ENCODE measurements around the gene TST. TPM values are rescaled to one million over a fixed set of nuclear protein-coding genes. Genes with fewer than 3 reads are reported as not detected.

The TST gene
- total RNA-seq: 10 to 100 TPM; 27.0 to 44.8 (median 38.6) TPM

DNA sequence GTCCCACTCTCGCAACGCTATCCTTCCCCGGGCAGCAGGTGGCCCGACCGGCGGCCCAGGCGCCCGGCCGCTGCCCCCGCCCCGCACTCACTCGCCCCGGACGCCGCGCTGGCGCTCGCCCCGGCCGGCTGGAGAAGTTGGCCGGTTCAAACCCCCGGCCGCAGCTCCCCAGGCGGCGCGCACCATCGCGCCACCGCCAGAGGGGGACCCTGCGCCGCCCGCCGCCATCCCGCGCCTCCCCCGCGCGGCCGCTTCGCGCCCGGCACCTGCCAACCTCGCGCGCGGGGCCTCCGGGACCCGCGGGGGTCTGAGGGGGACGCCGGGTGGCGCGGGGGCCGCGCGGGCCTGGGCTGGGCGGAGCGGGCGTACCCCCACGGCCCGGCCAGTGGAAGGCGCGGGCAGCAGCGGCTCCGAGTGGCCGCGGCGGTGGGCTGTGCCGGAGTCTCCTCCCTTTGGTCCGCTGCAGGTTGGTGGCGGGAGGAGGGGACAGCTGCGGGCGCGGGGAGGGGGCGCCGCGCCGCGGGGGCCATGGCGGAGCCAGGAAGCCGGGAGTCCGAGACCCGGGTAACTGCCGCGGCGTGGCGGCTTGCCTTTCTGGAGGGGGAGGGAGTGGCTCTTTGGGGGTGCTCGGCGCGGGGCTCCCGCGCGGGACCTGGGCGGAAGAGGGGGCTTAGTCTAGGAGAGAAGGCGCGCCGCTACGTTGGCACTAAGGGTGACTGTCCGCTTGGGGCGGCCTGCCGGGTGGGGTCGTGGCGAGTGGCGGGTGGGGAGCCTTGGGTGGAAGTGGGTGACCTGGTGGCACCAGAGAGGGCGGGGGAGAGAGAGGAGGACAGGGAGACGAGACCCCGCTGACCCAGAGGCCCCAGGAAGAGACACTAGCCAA lies at the start of gene TST, which contains the start of gene MPST:
Gene TST, minus strand, starts transcription at position 139 of the 883 bp plus-strand sequence. CDS start 715 bp downstream, outside the sequence.
Gene MPST, plus strand, starts transcription at position 434 of the 883 bp plus-strand sequence. Its CDS starts 95 bp downstream, at position 529.
- peaks cover 64 to 82% (median 72%) of the 10 kb centered on the region in 4 donors for H3K4me1 ChIP-seq
- TF ChIP-seq EP300 (IDR thresholded peaks at IDR 0.05) (no peak), POLR2A (IDR thresholded peaks at IDR 0.05; ENCODE audit: low read depth) (no peak), POLR2AphosphoS5 (IDR thresholded peaks at IDR 0.05) (peak in 1 of 2 donors; percentile 73)
- TF ChIP-seq, protein P1, sequence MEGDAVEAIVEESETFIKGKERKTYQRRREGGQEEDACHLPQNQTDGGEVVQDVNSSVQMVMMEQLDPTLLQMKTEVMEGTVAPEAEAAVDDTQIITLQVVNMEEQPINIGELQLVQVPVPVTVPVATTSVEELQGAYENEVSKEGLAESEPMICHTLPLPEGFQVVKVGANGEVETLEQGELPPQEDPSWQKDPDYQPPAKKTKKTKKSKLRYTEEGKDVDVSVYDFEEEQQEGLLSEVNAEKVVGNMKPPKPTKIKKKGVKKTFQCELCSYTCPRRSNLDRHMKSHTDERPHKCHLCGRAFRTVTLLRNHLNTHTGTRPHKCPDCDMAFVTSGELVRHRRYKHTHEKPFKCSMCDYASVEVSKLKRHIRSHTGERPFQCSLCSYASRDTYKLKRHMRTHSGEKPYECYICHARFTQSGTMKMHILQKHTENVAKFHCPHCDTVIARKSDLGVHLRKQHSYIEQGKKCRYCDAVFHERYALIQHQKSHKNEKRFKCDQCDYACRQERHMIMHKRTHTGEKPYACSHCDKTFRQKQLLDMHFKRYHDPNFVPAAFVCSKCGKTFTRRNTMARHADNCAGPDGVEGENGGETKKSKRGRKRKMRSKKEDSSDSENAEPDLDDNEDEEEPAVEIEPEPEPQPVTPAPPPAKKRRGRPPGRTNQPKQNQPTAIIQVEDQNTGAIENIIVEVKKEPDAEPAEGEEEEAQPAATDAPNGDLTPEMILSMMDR (IDR thresholded peaks at IDR 0.05): peak in 2 of 3 experiments; percentile 45 to 58
- no peaks in the 10 kb centered on the region for H3K27me3 ChIP-seq
- WGBS: 0% methylated on average over 47 of the region's 107 CpGs
- DNase-seq (ENCODE audit: extremely low spot score): no peak
- H3K36me3 ChIP-seq: peaks cover 4 to 35% (median 14%) of the 10 kb centered on the region in 4 donors
- intact Hi-C loops (cut with DNase I): no loop called here
- peak within 1 kb of the TSS; percentile 86 to 98 (median 92) for H3K4me3 ChIP-seq
- no peaks in the 10 kb centered on the region for H3K9me3 ChIP-seq
- peak within 1 kb of the TSS; percentile 89 to 97 (median 94) for H3K27ac ChIP-seq (replicated peaks in 1 of 4)

DNA sequence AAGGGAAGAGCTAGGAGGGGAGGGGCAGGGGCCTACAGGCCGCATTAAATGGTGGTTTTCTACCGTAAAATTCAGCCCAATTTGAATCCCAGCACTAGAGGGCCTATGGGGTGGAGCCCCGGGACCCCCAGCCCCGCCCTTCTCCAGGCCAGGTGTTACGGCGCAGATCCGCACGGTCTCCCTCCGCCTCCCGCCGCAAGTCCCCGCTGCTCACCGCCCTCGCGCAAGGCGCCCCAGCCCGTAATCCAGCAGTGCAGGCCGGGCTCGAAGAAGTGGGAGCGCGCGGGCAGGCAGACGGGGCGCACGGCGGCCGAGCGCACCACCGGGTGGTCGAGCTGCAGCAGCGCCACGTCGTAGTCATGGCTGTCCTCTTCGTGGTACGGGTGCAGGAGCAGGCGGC lies 49.6 kb upstream of the TST start:
- TF ChIP-seq POLR2AphosphoS5 (IDR thresholded peaks at IDR 0.05) (no peak), POLR2A (IDR thresholded peaks at IDR 0.05; ENCODE audit: low read depth) (no peak), EP300 (IDR thresholded peaks at IDR 0.05) (no peak)
- TF ChIP-seq, protein P1 (IDR thresholded peaks at IDR 0.05): no peak
- no peak for DNase-seq (ENCODE audit: extremely low spot score)
- WGBS: 7% methylated on average over 14 of the region's 36 CpGs
- H3K4me3 ChIP-seq: no peak overlapping the region
- H3K27me3 ChIP-seq: peaks cover 0 to 76% (median 28%) of the 10 kb centered on the region in 4 donors
- H3K4me1 ChIP-seq: peaks cover 0 to 4% (median 0%) of the 10 kb centered on the region in 4 donors
- H3K36me3 ChIP-seq: no peaks in the 10 kb centered on the region
- no peak overlapping the region for H3K27ac ChIP-seq (replicated peaks in 1 of 4)
- H3K9me3 ChIP-seq: no peaks in the 10 kb centered on the region
- intact Hi-C loops (cut with DNase I): no loop called here

DNA sequence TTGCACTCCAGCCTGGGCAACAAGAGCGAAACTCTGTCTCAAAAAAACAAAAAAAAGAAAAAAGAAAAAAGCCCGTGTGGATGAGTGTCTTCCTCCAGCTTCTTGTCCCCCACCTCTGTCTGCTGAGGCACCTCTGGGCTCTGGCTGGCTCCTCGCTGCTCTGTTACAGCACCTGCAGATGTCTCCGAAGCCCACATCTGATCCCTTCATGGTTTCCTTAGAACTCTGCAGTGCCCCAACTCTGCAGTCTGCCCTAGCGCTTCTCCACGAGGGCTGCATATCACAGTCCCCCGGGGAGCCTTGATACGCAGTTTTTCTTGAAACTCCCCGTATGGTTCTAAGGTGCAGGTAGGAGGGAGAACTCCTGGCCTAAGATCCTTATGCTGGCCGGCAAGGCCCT lies 48.2 kb upstream of the TST start:
- no peak for TF ChIP-seq EP300 (IDR thresholded peaks at IDR 0.05)
- no peak for TF ChIP-seq POLR2AphosphoS5 (IDR thresholded peaks at IDR 0.05)
- no peaks in the 10 kb centered on the region for H3K9me3 ChIP-seq
- DNase-seq (ENCODE audit: extremely low spot score): no peak
- no peak overlapping the region for H3K4me3 ChIP-seq
- intact Hi-C loops (cut with DNase I): no loop called here
- H3K27me3 ChIP-seq: peaks cover 0 to 63% (median 28%) of the 10 kb centered on the region in 4 donors
- H3K27ac ChIP-seq (replicated peaks in 1 of 4): no peak overlapping the region
- H3K36me3 ChIP-seq: peaks cover 0 to under 1% (median 0%) of the 10 kb centered on the region in 4 donors
- WGBS: 70% methylated on average over 10 of the region's 10 CpGs
- H3K4me1 ChIP-seq: peaks cover 0 to 4% (median 0%) of the 10 kb centered on the region in 4 donors

DNA sequence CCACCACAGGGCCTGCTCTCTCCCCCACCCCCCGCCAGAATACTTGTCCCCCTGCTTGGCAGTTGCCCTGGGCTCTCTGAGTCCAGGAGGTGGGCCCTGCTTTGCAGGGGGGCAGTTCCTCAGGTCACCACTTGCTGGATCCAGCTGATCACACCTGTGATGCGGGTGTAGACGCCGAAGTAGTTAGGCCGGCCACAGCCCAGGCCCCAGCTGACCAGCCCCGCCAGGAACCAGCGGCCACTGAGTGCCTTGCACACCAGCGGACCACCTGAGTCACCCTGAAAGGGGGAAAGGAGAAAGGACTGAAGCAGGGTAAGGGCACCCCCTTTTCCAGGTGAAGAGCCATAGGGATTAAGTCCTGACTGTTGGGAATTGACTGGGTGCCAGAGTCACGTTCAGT lies 46.7 kb upstream of the TST start:
- Histone ChIP-seq H3K27ac (replicated peaks in 1 of 4) (no peak overlapping the region), H3K9me3 (no peaks in the 10 kb centered on the region), H3K27me3 (peaks cover 0 to 55% (median 28%) of the 10 kb centered on the region in 4 donors), H3K36me3 (peaks cover 0 to 14% (median 8%) of the 10 kb centered on the region in 4 donors), H3K4me3 (no peak overlapping the region), H3K4me1 (peaks cover 0 to 4% (median 0%) of the 10 kb centered on the region in 4 donors)
- intact Hi-C loops (cut with DNase I): no loop called here
- TF ChIP-seq, protein P1 (IDR thresholded peaks at IDR 0.05): no peak
- TF ChIP-seq EP300 (IDR thresholded peaks at IDR 0.05): no peak
- TF ChIP-seq POLR2A (IDR thresholded peaks at IDR 0.05; ENCODE audit: low read depth): no peak
- TF ChIP-seq POLR2AphosphoS5 (IDR thresholded peaks at IDR 0.05): no peak
- no peak for DNase-seq (ENCODE audit: extremely low spot score)
- 74% methylated on average over 7 of the region's 9 CpGs for WGBS

DNA sequence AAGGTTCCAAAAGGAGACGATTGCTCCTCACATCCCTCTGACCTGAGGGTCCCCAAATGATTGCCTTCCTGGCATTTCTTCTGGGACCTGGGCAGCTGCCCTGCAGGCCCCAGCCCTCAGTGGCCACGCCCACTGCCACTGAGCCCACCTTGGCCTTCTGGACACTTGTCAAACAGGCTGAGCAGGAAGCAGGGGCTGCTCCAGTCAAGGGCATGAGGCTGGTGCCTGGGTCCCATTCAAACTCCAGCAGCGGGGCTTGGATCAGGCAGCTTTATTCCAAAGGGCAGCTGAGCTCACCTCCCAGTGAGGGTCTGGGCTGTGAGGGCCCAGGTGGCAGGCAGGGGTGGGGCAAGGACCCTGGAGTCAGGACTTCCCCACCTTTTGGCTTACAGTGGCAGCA lies 45.9 kb upstream of the TST start:
- H3K4me1 ChIP-seq: peaks cover 0 to 4% (median 0%) of the 10 kb centered on the region in 4 donors
- no peak overlapping the region for H3K4me3 ChIP-seq
- H3K27me3 ChIP-seq: peaks cover 0 to 48% (median 24%) of the 10 kb centered on the region in 4 donors
- intact Hi-C loops (cut with DNase I): no loop called here
- no peaks in the 10 kb centered on the region for H3K9me3 ChIP-seq
- TF ChIP-seq POLR2AphosphoS5 (IDR thresholded peaks at IDR 0.05): no peak
- H3K27ac ChIP-seq (replicated peaks in 1 of 4): no peak overlapping the region
- WGBS: 72% methylated on average over 2 of the region's 3 CpGs
- no peak for DNase-seq (ENCODE audit: extremely low spot score)
- H3K36me3 ChIP-seq: peaks cover 0 to 22% (median 16%) of the 10 kb centered on the region in 4 donors
